GM21381 (cell line): ENCODE results near the gene MT1X.
"Not testable (repeated sequence)": the region's sequence is repeated elsewhere in the genome, so short reads cannot be mapped to it uniquely, and the experiment has no call there.

ENCODE experiments used
- ATAC-seq: cut with Tn5 transposase; IDR thresholded peaks from one replicate; pipeline ENCODE4 v1.9.1; 2021; ENCODE audit warnings: mild to moderate bottlenecking, moderate library complexity; ENCODE audit not compliant: unreplicated experiment

MT1X gene

DNA sequence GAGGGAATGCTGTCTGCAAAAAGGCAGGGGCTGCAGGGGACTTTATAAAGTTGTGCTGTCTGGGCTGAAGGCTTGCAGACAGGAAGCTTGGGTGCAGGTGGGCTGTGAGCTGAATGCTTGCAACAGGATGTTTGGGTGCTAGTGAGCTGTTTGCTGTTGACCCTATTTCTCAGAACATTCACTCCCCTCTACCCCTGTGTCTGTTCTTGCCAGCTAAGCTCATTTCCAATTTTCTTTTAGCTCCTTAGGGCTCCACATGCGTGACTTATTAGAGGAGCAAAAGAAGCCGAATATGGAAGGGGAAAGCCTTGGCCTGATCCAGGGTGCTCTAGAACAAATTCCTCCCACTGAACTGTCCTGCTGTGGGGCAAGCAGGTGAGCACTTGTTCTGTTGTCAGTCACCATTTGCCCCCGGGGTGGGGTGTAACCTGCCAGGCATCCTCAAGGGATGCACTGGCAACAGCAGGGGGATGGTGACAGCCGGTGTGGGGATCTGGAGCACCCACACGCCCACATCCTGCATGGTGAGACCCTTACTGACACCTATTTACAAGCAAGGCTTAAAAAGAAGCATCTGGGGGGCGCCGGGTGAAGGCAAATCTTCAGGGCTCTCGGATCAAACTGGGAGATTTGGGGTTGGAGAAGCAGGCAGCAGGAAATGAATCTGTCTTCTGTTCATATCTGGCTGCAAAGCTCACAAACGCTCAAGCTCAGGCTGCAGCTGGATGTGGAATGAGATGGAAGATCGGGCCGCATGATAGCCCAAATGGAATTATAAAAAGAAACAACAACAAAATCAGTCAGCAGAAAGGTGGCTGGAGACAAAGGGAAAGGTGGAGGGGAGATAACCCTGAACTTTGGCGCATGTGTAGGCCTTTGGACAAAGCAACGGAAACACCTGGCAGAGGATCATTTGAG lies 26.5 kb downstream of the MT1X start:
- ATAC-seq, result no peak

DNA sequence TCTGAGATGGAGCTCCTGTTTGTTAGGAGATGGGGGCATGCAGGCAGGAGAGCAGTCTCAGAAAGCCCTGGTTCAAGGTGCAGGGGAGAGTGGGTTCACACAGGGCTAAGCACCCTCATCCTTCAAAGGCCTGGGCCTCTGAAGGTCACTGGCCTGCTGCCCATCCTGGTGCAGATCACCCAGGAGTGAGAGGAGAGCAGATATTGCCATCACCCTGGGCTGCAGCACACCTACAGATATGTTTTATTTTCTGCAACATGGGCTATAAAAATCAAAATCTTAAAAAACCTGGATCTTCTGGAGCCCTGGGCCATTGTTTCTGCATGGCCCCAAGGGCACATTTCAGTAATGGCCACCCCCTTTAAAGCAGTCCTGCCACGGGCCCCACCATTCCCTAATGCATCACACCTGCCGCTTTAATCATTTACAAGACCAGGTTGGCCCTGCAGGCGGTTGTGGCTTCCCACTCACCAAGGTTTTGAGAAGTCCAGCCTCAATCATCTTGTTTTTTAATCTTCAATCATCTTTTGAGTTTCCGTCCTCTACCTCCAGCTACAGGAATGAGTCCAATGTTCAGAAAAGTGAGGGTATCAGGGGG lies 27.3 kb downstream of the MT1X start:
- no peak for ATAC-seq

DNA sequence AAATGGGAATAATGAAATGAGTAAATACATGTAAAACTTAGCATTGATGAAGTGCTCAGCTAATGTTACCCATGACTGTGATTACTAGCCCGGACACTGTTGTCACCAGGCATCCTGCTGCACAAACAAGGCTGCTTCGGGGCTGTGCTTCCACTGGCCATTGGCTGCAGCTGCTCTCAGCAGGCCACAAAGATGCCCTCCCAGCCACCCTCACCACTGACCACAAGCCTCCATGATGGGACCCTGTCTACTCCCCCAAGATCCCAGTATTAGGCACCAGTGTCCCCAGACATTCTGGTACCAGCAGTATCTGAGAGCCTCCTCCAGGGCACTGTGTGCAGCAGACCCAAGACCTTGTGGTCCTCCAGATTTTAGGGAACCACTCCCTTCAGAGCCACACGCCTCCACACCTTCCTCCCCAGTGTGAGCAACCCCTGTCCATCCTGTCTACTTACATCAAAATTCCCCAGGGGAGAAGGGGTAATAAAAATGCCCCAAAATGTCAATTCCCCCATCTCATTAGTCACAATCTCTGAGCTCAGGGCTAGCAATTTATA lies 28.0 kb downstream of the MT1X start:
- no peak for ATAC-seq

DNA sequence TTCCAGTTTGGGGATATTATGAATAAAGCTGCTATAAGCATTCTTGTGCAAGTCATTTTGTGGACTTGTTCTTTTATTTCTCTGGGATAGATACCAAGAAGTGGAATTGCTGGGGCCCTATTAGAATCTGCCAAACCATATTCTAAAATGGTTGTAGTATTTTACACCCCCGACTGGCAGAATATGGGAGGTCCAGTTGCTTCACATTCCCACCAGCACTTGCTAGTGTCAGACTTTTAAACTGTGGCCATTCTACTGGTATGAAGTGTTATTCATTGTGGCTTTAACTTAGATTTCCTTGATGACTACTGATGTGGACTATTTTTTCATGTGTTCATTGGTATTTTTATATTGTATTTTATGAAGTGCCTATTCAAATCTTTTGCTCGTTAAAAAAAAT lies 29.6 kb downstream of the MT1X start:
- no peak for ATAC-seq

DNA sequence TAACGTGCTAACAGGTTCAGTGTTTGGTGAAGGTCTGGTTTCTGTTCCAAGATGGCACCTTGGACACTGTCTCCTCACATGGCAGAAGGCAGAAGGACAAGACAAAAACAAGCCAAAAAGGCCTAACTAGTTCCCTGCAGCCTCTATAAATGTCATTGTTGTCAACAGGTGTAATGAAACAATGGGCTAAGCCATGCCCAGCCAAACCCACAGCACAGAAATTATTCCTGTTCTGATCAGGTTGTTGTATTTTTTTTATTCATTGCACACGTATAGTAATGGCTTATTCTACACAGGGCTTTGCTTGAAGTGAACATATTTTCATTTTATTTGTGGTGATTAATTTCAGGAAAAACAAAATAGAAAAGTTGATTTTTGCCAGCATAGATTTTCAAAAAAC lies 31.5 kb downstream of the MT1X start:
- no peak for ATAC-seq

DNA sequence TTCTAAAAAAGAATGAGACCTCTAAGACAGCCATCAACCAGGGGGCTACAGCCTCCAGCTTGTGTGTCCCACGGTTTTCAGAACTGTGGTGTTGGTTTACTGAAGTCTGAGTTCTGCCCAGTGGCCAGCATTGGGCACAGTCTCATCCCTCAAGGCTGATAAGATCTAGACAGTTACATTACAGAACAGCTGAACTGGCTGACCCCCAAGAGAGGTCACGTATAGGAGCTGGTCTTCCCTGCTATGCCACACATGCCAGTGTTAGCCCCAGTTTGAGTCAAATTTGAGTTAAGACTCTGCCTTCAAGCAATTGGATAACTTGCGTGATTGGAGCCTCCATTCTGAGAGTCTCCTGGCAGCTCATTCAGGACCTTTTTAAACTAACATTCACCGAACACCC lies 32.9 kb downstream of the MT1X start:
- no peak for ATAC-seq

DNA sequence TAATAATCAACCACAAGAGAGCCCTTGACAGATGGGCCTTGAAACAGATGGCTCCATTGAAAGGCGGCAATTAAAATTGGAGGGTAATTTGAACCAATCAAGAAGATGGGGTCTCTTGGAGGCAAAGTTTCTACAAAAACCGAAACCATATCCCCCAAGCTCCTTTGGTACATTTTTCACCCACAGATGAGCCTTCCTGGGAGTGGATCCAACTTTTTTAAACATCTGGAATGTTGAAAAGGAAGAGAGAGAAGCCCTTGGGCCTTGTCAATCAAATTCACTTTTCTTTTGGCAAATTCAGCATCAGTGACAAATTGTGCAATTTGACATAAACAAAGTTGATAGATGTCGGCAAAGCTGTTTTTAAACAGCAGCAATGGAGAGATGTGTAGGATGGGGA lies 34.5 kb downstream of the MT1X start:
- ATAC-seq, result no peak

DNA sequence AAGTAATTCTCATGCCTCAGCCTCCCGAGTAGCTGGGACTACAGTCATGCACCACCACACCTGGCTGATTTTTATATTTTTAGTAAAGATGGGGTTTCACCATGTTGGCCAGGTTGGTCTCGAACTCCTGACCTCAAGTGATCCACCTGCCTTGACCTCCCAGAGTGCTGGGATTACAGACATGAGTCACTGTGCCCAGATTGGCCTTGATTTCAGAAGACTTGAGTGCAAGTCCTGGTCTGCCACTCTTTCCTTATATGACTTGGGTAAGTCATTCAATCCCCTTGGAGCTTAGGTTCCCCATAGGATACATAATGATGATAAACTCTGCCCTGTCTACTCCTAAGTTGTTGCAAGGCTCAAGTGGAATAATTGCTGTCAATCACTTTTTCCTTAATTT lies 35.3 kb downstream of the MT1X start:
- not testable (repeated sequence) for ATAC-seq

DNA sequence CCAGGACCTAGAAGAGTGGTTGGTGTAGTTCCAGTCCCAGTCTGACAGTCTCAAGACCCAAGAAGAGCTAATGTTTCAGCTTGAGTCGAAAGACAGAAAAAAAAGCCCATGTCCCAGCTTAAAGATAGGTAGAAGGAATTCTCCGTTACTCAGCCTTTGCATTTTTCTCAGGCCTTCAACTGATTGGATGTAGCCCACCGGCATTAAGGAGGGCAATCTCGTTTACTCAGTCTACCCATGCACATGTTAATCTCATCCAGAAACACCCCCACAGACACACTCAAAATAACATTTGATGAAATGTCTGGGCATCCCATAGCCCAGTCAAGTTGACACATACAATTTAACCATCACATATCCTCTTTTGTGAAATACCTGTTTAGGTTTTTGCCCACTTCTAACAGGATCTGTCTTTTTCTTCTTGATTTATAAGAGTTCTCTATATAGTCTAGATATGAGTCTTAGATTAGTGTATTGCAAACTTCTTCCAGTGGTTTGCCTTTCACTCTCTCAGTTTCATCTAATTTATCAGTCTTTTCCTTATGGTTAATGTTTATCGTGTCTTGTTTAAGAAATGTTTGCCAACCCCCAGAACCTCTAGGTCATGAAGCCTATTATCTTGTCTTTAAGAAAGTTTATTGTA lies 40.1 kb downstream of the MT1X start:
- no peak for ATAC-seq

DNA sequence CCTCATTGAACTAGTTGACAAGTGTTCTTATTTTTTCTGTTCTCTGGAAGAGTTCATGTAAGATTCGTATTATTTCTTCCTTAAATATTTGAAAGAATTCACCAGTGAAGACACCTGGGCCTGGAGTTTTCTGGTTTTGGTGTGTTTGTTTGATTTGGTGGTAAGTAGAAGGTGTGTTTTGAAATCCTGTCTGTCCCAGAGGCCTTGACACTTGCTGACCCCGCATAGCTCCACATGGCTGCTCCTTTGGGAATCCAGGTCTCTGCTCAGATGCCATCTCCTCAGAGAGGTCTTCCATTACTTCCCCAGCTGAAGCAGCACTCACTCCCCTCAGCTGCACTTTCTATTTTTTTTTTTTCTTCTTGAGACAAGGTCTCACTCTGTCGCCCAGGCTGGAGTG lies 41.9 kb downstream of the MT1X start:
- no peak for ATAC-seq

DNA sequence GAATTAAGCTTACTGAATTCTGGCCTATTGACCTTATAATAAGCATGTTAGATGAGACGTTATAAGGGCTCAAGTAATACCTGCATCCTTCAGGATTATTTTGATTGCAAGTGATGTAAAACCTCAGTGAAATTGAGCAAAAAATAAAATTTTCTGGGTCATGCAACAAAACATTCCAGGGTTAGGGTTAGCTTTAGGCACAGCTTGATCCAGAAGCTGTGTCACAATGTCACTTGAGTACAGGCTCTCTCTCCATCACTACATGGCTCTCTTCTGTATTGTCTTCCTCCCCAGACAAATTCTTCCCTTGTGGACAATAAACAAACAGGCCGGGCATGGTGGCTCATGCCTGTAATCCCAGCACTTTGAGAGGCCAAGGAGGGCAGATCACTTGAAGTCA lies 44.0 kb downstream of the MT1X start:
- no peak for ATAC-seq

DNA sequence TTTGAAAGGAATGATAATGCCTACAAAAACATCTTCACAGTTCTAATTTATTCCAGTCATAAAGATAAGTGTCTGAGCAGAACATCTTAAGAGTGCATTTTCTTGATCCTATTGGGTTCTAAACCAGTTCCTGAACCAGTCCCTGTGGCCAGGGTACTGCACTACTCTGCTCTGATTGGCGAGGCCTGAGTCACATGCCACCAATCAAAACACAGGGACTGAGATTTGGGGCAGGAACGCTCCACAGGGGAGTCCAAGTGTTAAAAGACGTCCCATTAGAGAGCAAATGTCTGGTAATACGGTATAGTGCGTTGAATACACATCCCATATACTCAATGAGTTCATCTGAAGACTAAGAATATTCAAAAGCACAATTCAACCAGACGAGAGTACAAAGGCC lies 44.7 kb downstream of the MT1X start:
- ATAC-seq, result no peak

DNA sequence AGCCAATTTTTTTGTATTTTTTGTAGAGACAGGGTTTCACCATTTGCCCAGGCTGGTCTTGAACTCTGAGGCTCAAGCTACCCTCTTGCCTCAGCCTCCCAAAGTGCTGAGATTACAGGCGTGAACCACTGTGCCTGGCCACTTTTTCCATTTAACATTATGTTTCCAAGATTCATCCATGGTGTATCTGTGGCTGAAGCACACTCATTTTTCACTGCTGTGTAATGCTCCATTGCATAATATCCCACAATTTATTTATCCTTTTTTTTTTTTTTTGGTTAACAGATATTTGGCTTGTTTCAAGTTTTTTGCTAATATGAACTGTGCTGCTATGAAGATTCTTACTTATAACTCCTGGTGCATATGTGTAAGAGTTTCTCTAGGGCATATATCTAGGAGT lies 45.8 kb downstream of the MT1X start:
- ATAC-seq, result no peak

DNA sequence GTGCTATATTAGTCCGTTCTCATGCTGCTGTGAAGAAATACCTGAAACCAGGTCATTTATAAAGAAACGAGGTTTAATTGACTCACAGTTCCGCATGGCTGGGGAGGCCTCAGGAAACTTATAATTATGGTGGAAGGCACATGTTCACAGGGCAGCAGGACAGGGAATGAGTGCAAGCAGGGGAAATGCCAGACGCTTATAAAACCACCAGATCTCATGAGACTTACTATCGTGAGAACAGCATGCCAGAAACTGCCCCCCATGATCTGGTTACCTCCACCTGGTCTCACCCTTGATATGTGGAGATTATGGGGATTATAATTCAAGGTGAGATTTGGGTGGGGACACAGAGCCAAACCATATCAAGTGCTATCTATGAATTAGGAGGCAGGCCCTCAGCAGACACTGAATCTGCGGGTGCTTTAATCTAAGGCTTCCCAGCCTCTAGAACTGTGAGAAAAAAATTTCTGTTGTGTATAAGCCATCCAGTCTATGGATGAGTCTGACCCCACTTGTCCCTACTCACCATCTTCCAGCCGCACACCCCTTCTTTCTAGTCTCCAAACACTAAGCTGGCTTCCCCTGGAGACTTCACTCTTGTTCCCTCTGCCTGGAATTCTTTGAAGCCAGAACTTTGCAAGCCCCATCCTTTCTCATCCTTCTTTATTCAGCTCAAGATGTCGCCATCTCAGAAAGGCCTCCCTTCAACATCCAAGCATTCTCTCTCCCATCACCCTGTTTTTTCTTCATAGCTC lies 46.9 kb downstream of the MT1X start:
- ATAC-seq, result no peak

DNA sequence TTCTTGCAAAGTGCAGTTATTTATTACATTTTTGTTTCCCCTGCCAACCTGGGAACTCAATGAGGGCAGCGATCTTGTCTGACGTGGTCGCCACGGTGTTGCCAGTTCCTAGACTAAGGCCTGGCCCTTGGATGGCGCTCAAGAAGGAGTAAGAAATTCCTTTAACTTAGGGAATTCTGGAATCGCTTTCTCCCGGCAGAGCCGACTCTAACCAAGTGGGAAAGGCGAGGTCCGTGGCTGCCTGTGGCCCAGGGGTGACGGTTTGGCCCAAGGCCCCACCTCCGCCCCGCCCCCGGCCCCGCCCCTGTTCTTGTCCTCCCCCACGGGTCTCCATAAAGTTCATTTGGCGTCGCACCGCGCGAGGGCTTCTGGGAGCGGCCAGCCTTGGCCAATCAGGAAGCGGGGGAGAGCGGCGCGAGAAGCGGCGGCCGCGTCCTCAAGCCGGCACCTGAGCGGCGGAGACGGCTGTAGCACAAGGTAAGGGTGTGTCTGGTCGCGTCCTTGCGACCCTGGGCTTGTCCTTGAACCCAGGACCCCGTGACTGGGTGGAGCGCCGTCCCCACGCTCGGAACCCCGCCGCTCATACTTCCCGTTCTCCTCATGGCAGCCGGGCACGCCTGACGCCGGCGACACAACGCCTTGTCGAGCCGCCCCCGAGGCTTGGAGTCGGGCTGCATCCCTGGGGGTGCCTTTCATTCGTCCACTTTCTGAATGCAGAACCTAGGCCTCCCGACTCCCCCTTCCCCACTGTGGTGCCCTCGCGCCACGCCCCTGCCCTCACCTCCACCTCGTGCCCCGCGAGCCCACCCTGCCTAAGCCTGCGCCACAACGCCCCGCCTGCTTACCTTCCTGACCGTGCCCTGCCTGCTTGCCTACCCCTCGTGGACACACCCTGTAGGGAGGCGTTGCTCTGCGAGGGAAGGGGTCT lies 47.7 kb downstream of the MT1X start, which contains the start of gene NUP93:
Gene NUP93, plus strand, starts transcription at position 395 of the 928 bp plus-strand sequence. CDS start 18,119 bp downstream, outside the sequence.
- ATAC-seq, result peak; percentile 88

DNA sequence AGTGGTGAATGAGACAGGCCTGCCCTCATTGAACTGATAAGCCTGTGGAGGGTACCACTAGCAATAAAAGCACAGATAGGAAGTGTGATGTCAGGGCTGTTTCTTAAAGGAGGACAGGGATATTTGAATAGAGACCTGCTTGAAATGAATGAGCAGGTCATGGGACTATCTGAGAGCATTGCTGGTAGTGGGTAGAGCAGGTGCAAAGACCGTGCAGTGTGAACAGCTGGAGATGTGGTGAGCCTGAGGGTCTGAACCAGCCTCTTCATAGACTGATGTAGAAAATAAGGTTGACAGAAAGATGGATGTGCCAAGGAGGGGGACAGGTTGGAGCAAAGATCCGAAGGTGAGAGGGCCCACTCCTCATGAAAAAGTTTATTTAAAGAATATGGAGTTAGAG lies 50.1 kb downstream of the MT1X start:
- ATAC-seq, result no peak

DNA sequence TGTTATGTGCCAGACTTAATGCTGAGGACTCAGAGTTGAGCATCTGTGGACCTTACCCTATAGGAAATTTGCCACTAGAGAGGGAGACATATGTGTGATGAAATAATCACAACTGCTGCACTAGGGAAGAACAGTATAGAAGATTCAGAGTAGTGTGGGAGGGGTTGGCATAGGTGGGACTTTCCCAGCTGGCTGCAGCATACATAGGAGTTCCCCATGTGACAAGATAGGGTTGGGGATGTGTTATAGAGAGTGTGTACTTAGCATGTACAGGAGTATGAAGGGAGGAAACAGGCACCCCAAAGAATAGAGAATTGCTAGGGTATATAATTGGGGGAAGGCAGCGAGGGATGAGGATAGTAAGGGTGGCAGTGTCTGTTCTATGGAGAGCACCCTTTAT lies 50.6 kb downstream of the MT1X start:
- no peak for ATAC-seq
